ENCODE measurements around the gene FHAD1.

- TF ChIP-seq POLR2A (IDR thresholded peaks at IDR 0.05), result no peak
- TF ChIP-seq, protein P1, sequence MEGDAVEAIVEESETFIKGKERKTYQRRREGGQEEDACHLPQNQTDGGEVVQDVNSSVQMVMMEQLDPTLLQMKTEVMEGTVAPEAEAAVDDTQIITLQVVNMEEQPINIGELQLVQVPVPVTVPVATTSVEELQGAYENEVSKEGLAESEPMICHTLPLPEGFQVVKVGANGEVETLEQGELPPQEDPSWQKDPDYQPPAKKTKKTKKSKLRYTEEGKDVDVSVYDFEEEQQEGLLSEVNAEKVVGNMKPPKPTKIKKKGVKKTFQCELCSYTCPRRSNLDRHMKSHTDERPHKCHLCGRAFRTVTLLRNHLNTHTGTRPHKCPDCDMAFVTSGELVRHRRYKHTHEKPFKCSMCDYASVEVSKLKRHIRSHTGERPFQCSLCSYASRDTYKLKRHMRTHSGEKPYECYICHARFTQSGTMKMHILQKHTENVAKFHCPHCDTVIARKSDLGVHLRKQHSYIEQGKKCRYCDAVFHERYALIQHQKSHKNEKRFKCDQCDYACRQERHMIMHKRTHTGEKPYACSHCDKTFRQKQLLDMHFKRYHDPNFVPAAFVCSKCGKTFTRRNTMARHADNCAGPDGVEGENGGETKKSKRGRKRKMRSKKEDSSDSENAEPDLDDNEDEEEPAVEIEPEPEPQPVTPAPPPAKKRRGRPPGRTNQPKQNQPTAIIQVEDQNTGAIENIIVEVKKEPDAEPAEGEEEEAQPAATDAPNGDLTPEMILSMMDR (IDR thresholded peaks at IDR 0.05), result no peak
Measured at GRCh38 chr1:15433471-15433870, 186.4 kb downstream of the FHAD1 start.

Data from thyroid gland (tissue), 4 donors.